Heart right ventricle (tissue), 16 donors: ENCODE results near the gene PRM1. TPM values are rescaled to one million over a fixed set of nuclear protein-coding genes. Genes with fewer than 3 reads are reported as not detected.

Source experiments
- ATAC-seq, 8 donors: fragments of 200-7000 bp; cut with Tn5 transposase; one replicate each; pipeline ENCODE4 v1.9.1; 2020; ENCODE audit warnings: mild to moderate bottlenecking in 8 of 8, moderate library complexity in 8 of 8, moderate number of reproducible peaks in 1 of 8
- DNase-seq, 2 donors: peaks; one replicate each; pipeline ENCODE4 v3.0.0-alpha.2; 2020
- H3K27ac ChIP-seq, 10 donors: fragments of 200-600 bp; sonication (generic) in 2 of 10; one replicate each; pipeline versions ENCODE4 v1.5.0 to v1.8.0; 2020 to 2022; ENCODE audit warnings: mild to moderate bottlenecking in 3 of 10
- H3K27me3 ChIP-seq, 7 donors: fragments of 200-600 bp; one replicate each; pipeline ENCODE4 v1.8.0; 2021 to 2022; ENCODE audit warnings: mild to moderate bottlenecking in 2 of 7
- H3K36me3 ChIP-seq, 9 donors: fragments of 200-600 bp; sonication (generic) in 1 of 9; one replicate each; pipeline versions ENCODE4 v1.5.0 to v1.8.0; 2020 to 2022; ENCODE audit warnings: mild to moderate bottlenecking in 2 of 9
- H3K4me1 ChIP-seq, 9 donors: fragments of 200-600 bp; sonication (generic) in 1 of 9; one replicate each; pipeline versions ENCODE4 v1.5.0 to v1.8.0; 2020 to 2022; ENCODE audit warnings: mild to moderate bottlenecking in 4 of 9
- H3K4me3 ChIP-seq, 10 donors: fragments of 200-600 bp; sonication (generic) in 2 of 10; one replicate each; pipeline versions ENCODE4 v1.5.0 to v1.8.0; 2020 to 2022; ENCODE audit warnings: mild to moderate bottlenecking in 7 of 10, moderate library complexity in 2 of 10
- H3K9me3 ChIP-seq, 11 donors: fragments of 200-600 bp in 10 of 11; sonication (generic) in 2 of 11; one replicate each; pipeline versions ENCODE4 v1.5.0 to v1.8.0; 2013 to 2022; ENCODE audit warnings: mild to moderate bottlenecking in 2 of 11, control low read depth in 1 of 11, moderate library complexity in 1 of 11
- CTCF ChIP-seq, 9 donors: fragments of 200-600 bp; sonication (generic) in 2 of 9; IDR thresholded peaks; one replicate each; pipeline versions ENCODE4 v1.5.0 to v1.8.0; 2021 to 2022; ENCODE audit warnings: antibody characterized with exemption in 9 of 9, mild to moderate bottlenecking in 5 of 9, moderate library complexity in 1 of 9
- WGBS, 2 donors: extraction: QIAGEN DNeasy Blood & Tissue Kit; methylation state at CpG; one replicate each; pipeline ENCODE4 v1.1.7; 2013; ENCODE audit warnings: inconsistent platforms in 1 of 2; 5-methylcytosine and 5-hydroxymethylcytosine counted together
- intact Hi-C, 10 donors: fragments of 100-400 bp; cut with DNase I; formaldehyde crosslinking; loops; one replicate each; pipeline versions ENCODE4 v1.11.1 to v1.14.2; 2022
- polyA plus RNA-seq, 2 donors: library from polyadenylated mRNA; stranded (reverse); fragments of 200-250 nt; gene quantifications; one replicate each; pipeline ENCODE4 v1.2.3, GENCODE V29; 2013
- total RNA-seq, 10 donors: library from RNA; stranded (reverse); fragmentation: NEBNext Ultra II Directional in 3 of 10; extraction: Animal tissue kit (Norgen Biotek cat#: 25700) in 3 of 10; gene quantifications; one replicate each; pipeline versions ENCODE4 v1.2.1 to v1.2.4, GENCODE V29; 2021 to 2023
- donor health status: Arrhythmogenic right ventricular cardiomyopathy.
- donor health status: ischemic (EF 13 %, LVEDD 7.1; RV severe dilation, severe dysfunction).
- donor health status: healthy with polysubstance abuse.
- donor health status: DM: no; HTN: yes; CAD: no.
- donor health status: DM: no; HTN: no; CAD: no.
- donor health status: ischemic (EF 25% LVEDD 6.9; RV normal size, moderate dysfunction).
- donor health status: ischemic (EF 25% LVEDD 5.7; RV mildly dilated, moderate dysfunction).
- donor health status: healthy.
- donor health status: DM: yes; HTN: yes; CAD: no.
- donor health status: Ischemic cardiomyopathy.
- donor health status: ischemic (EF 35%, LVEDD 5.7; RV mildly dilated, moderate dysfunction).
- donor health status: nonischemic (EF 11% LVEDD 7.7; RV severe dilation, severe dysfunction).
- donor health status: DM: yes; HTN: yes; CAD: no.
- donor health status: PGD.
- donor health status: ischemic (EF 29% LVEDD 5.4; RV normal size, mild dysfunction).
- donor health status: nonischemic (EF 23%, LVEDD 6.1; RV moderate dilation, normal function).

PRM1 gene
- total and polyA plus RNA-seq, 12 donors = not detected

GRCh38 chr16:11312718-11313492 lies 31.8 kb upstream of the PRM1 start:
- H3K36me3 ChIP-seq = no peaks in the 10 kb centered on the region
- no peak for DNase-seq

GRCh38 chr16:11310997-11311561 lies 29.9 kb upstream of the PRM1 start:
- Histone ChIP-seq H3K4me1 (peaks cover 0 to 55% (median 4%) of the 10 kb centered on the region in 9 donors), H3K27me3 (no peaks in the 10 kb centered on the region), H3K27ac (peak overlapping the region in 6 of 10 donors; percentile 10 to 75 (median 46)), H3K36me3 (no peaks in the 10 kb centered on the region), H3K4me3 (no peak overlapping the region), H3K9me3 (no peaks in the 10 kb centered on the region)
- DNase-seq (no peak), ATAC-seq (no peak)
- WGBS, 2 donors = 74 to 75% methylated on average over 10 of the region's 10 CpGs
- TF ChIP-seq CTCF (IDR thresholded peaks at IDR 0.05) = no peak
- intact Hi-C loops = no loop called here

More at GRCh38 chr16:11312718-11313492, 31.8 kb upstream of the PRM1 start:
- H3K9me3 ChIP-seq = no peaks in the 10 kb centered on the region
- no peak overlapping the region for H3K4me3 ChIP-seq
- ATAC-seq = peak in 2 of 8 donors; percentile 36 to 40
- TF ChIP-seq CTCF (IDR thresholded peaks at IDR 0.05) = no peak
- no peak overlapping the region for H3K27ac ChIP-seq
- H3K27me3 ChIP-seq = no peaks in the 10 kb centered on the region
- peaks cover 0 to 47% (median 4%) of the 10 kb centered on the region in 9 donors for H3K4me1 ChIP-seq
- intact Hi-C loops = no loop called here
- 67 to 76% methylated on average over 8 of the region's 8 CpGs for WGBS, 2 donors

GRCh38 chr16:11310634-11310977 lies 29.5 kb upstream of the PRM1 start:
- Histone ChIP-seq H3K4me1 (peaks cover 0 to 55% (median 4%) of the 10 kb centered on the region in 9 donors), H3K9me3 (no peaks in the 10 kb centered on the region), H3K36me3 (no peaks in the 10 kb centered on the region), H3K27ac (peak overlapping the region in 6 of 10 donors; percentile 10 to 75 (median 46)), H3K27me3 (no peaks in the 10 kb centered on the region), H3K4me3 (no peak overlapping the region)
- intact Hi-C loops = no loop called here
- no peak for DNase-seq
- 98 to 99% methylated on average over 3 of the region's 3 CpGs for WGBS, 2 donors
- no peak for TF ChIP-seq CTCF (IDR thresholded peaks at IDR 0.05)
- no peak for ATAC-seq

- Histone ChIP-seq H3K4me3 (no peak overlapping the region), H3K36me3 (no peaks in the 10 kb centered on the region), H3K4me1 (peaks cover 0 to 55% (median 4%) of the 10 kb centered on the region in 9 donors), H3K27me3 (no peaks in the 10 kb centered on the region), H3K9me3 (no peaks in the 10 kb centered on the region), H3K27ac (peak overlapping the region in 1 of 10 donors; percentile 49)
- intact Hi-C loops = no loop called here
- TF ChIP-seq CTCF (IDR thresholded peaks at IDR 0.05) = no peak
- ATAC-seq (peak in 2 of 8 donors; percentile 34 to 83), DNase-seq (no peak)
- 63 to 69% methylated on average over 9 of the region's 9 CpGs for WGBS, 2 donors
These were observed 28.9 kb upstream of the PRM1 start for GRCh38 chr16:11309895-11310633.
